ENCODE data around the gene PLAC9. TPM values are rescaled to one million over a fixed set of nuclear protein-coding genes. Genes with fewer than 3 reads are reported as not detected.
"Not testable (repeated sequence)": the region's sequence is repeated elsewhere in the genome, so short reads cannot be mapped to it uniquely, and the experiment has no call there.

PLAC9 gene
- total RNA-seq, 3 donors from 2014 or later, result 7.5 to 66.2 (median 13.4) TPM

DNA sequence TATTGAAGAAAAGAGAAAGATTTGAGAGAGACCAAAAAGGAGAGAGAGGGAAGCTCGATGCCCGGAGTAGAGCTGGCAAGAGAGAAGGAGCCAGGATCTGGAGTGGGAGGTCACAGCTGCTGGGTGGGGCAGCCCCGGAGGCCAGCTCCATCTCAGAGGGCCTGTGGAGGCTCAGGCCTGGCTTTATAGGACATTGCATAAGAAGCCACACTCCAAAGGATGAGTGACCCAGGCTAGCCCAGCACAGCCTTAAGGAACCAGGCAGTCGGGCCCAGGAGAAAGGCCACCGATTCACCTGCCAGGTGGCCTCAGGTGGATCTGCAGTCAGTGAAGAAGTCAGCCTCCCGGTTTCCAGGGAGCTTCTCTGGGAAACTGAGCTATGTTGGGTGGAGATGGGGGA is 676 bp downstream of the PLAC9 start:
- Histone ChIP-seq H3K36me3 (no peaks in the 10 kb centered on the region), H3K9me3 (no peaks in the 10 kb centered on the region), H3K27ac (peak overlapping the region; percentile 72 to 92), H3K4me3 (peak overlapping the region; percentile 51 to 75 (median 58)), H3K27me3 (no peaks in the 10 kb centered on the region), H3K4me1 (no peaks in the 10 kb centered on the region)
- intact Hi-C loops (cut with DNase I; ENCODE audit: low total_unique reads), result no loop called here
- TF ChIP-seq POLR2AphosphoS5 (IDR thresholded peaks at IDR 0.05) (no peak), POLR2A (IDR thresholded peaks at IDR 0.05) (no peak)
- no peak for DNase-seq (ENCODE audit: low spot score in 2 of 2)

DNA sequence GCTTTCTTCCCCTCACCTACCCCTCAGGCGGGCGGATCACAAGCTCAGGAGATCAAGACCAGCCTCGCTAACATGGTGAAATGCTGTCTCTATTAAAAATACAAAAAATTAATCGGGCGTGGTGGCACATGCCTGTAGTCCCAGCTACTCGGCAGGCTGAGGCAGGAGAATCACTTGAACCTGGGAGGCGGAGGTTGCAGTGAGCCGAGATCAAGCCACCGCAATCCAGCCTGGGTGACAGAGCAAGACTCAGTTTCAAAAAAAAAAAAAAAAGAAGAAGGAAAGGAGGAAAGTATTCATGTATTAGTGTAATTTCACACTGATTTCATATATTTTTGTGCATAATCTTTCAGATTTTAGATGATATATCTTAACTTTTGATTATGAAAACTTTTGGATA is 1.2 kb downstream of the PLAC9 start:
- DNase-seq (ENCODE audit: low spot score in 2 of 2); H3K27me3 ChIP-seq; H3K9me3 ChIP-seq; intact Hi-C loops (cut with DNase I; ENCODE audit: low total_unique reads); H3K36me3 ChIP-seq; H3K4me1 ChIP-seq: not testable (repeated sequence)
- Histone ChIP-seq H3K27ac (peak overlapping the region; percentile 72 to 92), H3K4me3 (peak overlapping the region; percentile 51 to 75 (median 58))

DNA sequence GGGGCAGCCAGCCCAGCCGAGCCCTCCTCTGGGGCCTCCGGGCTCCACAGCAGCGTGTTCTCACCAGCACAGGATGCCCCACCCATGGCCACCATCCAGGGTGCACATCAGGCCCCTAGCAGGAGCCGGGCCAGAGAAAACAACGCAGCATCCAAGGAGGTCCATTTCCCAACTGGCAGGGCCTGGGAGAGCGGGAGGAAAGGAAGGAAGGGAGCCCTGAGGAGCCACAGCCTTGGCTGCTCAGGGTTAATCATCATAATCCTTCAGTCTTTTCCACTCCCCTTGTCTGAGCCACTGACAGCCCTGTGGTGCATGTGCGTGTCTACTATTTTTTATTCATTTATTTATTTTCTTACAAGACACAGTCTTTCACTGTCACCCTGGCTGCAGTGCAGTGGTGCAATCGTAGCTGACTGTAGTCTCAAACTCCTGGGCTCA is 3.6 kb downstream of the PLAC9 start:
- H3K9me3 ChIP-seq, result no peaks in the 10 kb centered on the region
- no peaks in the 10 kb centered on the region for H3K27me3 ChIP-seq
- H3K36me3 ChIP-seq, result no peaks in the 10 kb centered on the region
- TF ChIP-seq POLR2AphosphoS5 (IDR thresholded peaks at IDR 0.05), result peak in 1 of 3 donors; percentile 22
- TF ChIP-seq POLR2A (IDR thresholded peaks at IDR 0.05), result no peak
- no peak overlapping the region for H3K4me3 ChIP-seq
- H3K4me1 ChIP-seq, result no peaks in the 10 kb centered on the region
- intact Hi-C loops (cut with DNase I; ENCODE audit: low total_unique reads), result no loop called here
- DNase-seq (ENCODE audit: low spot score in 2 of 2), result no peak
- peak overlapping the region; percentile 19 to 75 for H3K27ac ChIP-seq

DNA sequence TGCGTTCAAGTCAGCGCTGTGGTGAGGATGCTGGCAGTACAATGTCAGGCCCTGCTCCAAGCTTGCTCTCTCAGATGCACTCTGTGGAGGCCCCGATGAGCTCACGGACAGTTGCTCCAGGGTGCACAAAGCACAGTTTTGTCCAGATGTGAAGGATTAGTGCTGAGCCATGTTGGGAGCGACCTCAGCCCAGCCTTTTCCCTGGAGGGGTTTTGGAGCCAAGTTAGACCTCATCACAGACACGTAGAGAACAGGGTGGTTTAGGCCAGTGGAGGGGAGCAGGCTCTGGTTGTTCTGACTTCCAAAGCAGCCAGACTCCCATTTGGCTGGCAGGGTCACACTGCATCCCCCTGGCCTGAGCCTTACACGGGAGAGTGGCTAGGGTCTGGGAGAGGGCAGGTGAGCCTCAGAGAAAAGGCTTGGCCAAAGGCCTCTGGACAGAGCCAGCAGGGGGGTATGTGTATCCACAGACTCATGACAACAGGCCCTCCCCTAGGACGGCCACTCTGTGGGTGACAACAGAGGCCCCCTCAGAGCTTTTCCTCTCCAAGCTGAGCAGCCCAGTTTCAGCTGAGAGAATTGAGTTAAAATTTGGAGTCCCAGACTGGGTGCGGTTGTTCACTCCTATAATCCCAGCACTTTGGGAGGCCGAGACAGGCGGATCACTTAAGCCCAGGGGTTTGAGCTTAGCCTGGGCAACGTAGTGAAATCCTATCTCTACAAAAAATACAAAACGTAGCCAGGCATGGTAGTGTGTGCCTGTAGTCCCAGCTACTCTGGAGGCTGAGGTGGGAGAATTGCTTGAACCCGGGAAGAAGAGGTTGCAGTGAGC is 4.7 kb downstream of the PLAC9 start:
- Histone ChIP-seq H3K9me3 (no peaks in the 10 kb centered on the region), H3K4me3 (no peak overlapping the region), H3K27ac (peak overlapping the region; percentile 50 to 86), H3K36me3 (no peaks in the 10 kb centered on the region), H3K4me1 (no peaks in the 10 kb centered on the region), H3K27me3 (no peaks in the 10 kb centered on the region)
- TF ChIP-seq, protein P1, sequence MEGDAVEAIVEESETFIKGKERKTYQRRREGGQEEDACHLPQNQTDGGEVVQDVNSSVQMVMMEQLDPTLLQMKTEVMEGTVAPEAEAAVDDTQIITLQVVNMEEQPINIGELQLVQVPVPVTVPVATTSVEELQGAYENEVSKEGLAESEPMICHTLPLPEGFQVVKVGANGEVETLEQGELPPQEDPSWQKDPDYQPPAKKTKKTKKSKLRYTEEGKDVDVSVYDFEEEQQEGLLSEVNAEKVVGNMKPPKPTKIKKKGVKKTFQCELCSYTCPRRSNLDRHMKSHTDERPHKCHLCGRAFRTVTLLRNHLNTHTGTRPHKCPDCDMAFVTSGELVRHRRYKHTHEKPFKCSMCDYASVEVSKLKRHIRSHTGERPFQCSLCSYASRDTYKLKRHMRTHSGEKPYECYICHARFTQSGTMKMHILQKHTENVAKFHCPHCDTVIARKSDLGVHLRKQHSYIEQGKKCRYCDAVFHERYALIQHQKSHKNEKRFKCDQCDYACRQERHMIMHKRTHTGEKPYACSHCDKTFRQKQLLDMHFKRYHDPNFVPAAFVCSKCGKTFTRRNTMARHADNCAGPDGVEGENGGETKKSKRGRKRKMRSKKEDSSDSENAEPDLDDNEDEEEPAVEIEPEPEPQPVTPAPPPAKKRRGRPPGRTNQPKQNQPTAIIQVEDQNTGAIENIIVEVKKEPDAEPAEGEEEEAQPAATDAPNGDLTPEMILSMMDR (IDR thresholded peaks at IDR 0.05), result no peak
- no peak for TF ChIP-seq POLR2AphosphoS5 (IDR thresholded peaks at IDR 0.05)
- TF ChIP-seq POLR2A (IDR thresholded peaks at IDR 0.05), result no peak
- no peak for DNase-seq (ENCODE audit: low spot score in 2 of 2)
- intact Hi-C loops (cut with DNase I; ENCODE audit: low total_unique reads), result no loop called here

DNA sequence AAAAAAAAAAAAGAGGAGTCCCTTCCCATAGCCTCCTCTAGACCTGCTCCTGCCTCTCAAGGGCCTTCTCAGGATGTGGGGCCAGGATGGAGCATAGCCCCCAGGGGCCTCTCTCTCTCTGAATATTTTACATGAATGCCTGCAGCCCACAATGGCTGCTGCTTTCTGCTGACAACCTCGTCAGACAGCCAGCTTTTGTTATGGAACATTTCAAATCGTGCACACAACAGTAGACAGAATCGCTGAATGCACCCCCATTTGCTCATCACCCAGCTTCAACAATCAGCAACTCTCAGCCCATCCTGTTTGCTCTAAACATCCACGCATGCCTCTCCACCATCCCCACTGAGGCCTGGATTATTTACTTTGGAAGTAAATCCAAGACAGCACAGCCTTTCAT is 5.4 kb downstream of the PLAC9 start:
- TF ChIP-seq, protein P1 (IDR thresholded peaks at IDR 0.05), result no peak
- Histone ChIP-seq H3K9me3 (no peaks in the 10 kb centered on the region), H3K36me3 (no peaks in the 10 kb centered on the region), H3K27me3 (no peaks in the 10 kb centered on the region), H3K27ac (peak overlapping the region in 1 of 2 donors; percentile 50), H3K4me1 (no peaks in the 10 kb centered on the region), H3K4me3 (no peak overlapping the region)
- no peak for DNase-seq (ENCODE audit: low spot score in 2 of 2)
- intact Hi-C loops (cut with DNase I; ENCODE audit: low total_unique reads), result no loop called here

DNA sequence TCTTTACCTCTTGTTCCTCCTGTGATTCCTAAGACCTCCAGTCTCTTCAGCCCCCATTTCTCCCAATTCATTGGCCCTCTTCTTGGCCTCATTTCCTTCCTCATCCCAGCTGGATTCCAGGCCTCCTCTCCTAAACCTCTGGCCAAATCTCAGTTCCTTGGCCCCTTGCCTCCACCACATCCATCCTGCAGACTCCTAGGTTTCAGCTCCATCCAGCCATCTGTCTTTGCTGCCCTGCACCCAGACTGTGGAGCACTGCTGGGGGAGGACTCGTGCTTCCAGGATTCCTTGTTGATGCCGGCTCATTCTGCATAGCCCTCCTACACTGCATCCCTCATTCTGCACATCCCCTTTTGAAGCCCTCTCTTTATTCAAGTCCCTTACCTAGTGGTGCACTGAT is 6.7 kb downstream of the PLAC9 start:
- TF ChIP-seq, protein P1 (IDR thresholded peaks at IDR 0.05), result no peak
- no peak for TF ChIP-seq POLR2AphosphoS5 (IDR thresholded peaks at IDR 0.05)
- no peak for TF ChIP-seq POLR2A (IDR thresholded peaks at IDR 0.05)
- Histone ChIP-seq H3K4me1 (peaks cover 0 to 5% of the 10 kb centered on the region in 2 donors), H3K4me3 (no peak overlapping the region), H3K36me3 (no peaks in the 10 kb centered on the region), H3K27me3 (no peaks in the 10 kb centered on the region), H3K9me3 (no peaks in the 10 kb centered on the region), H3K27ac (no peak overlapping the region)
- intact Hi-C loops (cut with DNase I; ENCODE audit: low total_unique reads), result no loop called here
- no peak for DNase-seq (ENCODE audit: low spot score in 2 of 2)

All from breast epithelium (tissue), 4 donors.